HEK293 (cell line): ENCODE measurements around the gene HOXA3.

ENCODE experiments used
- EGR2 ChIP-seq: fragments of 450-650 bp; formaldehyde crosslinking; IDR thresholded peaks from 2 replicates; pipeline ENCODE4 v1.5.1; 2016; ENCODE audit warnings: low read depth, missing biosample characterization, missing genetic modification characterization
- KLF10 ChIP-seq: fragments of 450-650 bp; IDR thresholded peaks from 2 replicates; pipeline ENCODE4 v1.5.1; 2018; ENCODE audit warnings: missing biosample characterization, mild to moderate bottlenecking, missing genetic modification characterization
- SCRT1 ChIP-seq: fragments of 450-650 bp; formaldehyde crosslinking; IDR thresholded peaks from 2 replicates; pipeline ENCODE4 v1.5.1; 2016; ENCODE audit warnings: missing biosample characterization, missing genetic modification characterization, borderline replicate concordance
- SP2 ChIP-seq: fragments of 450-650 bp; formaldehyde crosslinking; IDR thresholded peaks from 2 replicates; pipeline ENCODE4 v1.5.1; 2016; ENCODE audit warnings: missing biosample characterization, missing genetic modification characterization
- TRIM28 ChIP-seq: IDR thresholded peaks from 2 replicates; pipeline ENCODE4 v1.6.1; 2011; ENCODE audit warnings: low read length, control low read depth, borderline replicate concordance
- ZBTB21 ChIP-seq: fragments of 450-650 bp; formaldehyde crosslinking; IDR thresholded peaks from 2 replicates; pipeline ENCODE4 v1.5.1; 2017; ENCODE audit warnings: missing biosample characterization, missing genetic modification characterization
- ZBTB8A ChIP-seq: fragments of 450-650 bp; formaldehyde crosslinking; IDR thresholded peaks from 2 replicates; pipeline ENCODE4 v1.5.1; 2016; ENCODE audit warnings: missing biosample characterization, missing genetic modification characterization
- ZNF335 ChIP-seq: fragments of 450-650 bp; formaldehyde crosslinking; conservative IDR thresholded peaks from 2 replicates; pipeline ENCODE4 v1.5.1; 2016; ENCODE audit warnings: missing biosample characterization, missing genetic modification characterization
- ZNF391 ChIP-seq: fragments of 450-650 bp; formaldehyde crosslinking; IDR thresholded peaks from 2 replicates; pipeline ENCODE4 v1.5.1; 2016; ENCODE audit warnings: low read depth, missing biosample characterization, missing genetic modification characterization, borderline replicate concordance
- ZNF394 ChIP-seq: fragments of 450-650 bp; formaldehyde crosslinking; IDR thresholded peaks from 2 replicates; pipeline ENCODE4 v1.5.1; 2016; ENCODE audit warnings: missing biosample characterization, missing genetic modification characterization, mild to moderate bottlenecking, moderate library complexity, borderline replicate concordance
- ZNF629 ChIP-seq: fragments of 450-650 bp; formaldehyde crosslinking; IDR thresholded peaks from 2 replicates; pipeline ENCODE4 v1.5.1; 2017; ENCODE audit warnings: missing biosample characterization, missing genetic modification characterization
- ZNF76 ChIP-seq: fragments of 450-650 bp; formaldehyde crosslinking; IDR thresholded peaks from 2 replicates; pipeline ENCODE4; 2016; ENCODE audit warnings: low read depth, missing biosample characterization, missing genetic modification characterization, borderline replicate concordance
- TF ChIP-seq, protein P1 (sequence below): fragments of 450-650 bp; formaldehyde crosslinking; IDR thresholded peaks from 2 replicates; pipeline ENCODE4 v1.5.1; 2016; ENCODE audit warnings: missing biosample characterization, missing genetic modification characterization
- TF ChIP-seq, protein P2 (sequence below): fragments of 450-650 bp; formaldehyde crosslinking; IDR thresholded peaks from 2 replicates; pipeline ENCODE4 v1.5.1; 2016; ENCODE audit warnings: missing biosample characterization, missing genetic modification characterization
- TF ChIP-seq, protein P3 (sequence below): fragments of 450-650 bp; formaldehyde crosslinking; IDR thresholded peaks from 2 replicates; pipeline ENCODE4 v1.5.1; 2016; ENCODE audit warnings: missing biosample characterization, missing genetic modification characterization
- TF ChIP-seq, protein P4 (sequence below): fragments of 450-650 bp; formaldehyde crosslinking; IDR thresholded peaks from 2 replicates; pipeline ENCODE4 v1.5.1; 2016; ENCODE audit warnings: missing biosample characterization, missing genetic modification characterization

Gene HOXA3

DNA sequence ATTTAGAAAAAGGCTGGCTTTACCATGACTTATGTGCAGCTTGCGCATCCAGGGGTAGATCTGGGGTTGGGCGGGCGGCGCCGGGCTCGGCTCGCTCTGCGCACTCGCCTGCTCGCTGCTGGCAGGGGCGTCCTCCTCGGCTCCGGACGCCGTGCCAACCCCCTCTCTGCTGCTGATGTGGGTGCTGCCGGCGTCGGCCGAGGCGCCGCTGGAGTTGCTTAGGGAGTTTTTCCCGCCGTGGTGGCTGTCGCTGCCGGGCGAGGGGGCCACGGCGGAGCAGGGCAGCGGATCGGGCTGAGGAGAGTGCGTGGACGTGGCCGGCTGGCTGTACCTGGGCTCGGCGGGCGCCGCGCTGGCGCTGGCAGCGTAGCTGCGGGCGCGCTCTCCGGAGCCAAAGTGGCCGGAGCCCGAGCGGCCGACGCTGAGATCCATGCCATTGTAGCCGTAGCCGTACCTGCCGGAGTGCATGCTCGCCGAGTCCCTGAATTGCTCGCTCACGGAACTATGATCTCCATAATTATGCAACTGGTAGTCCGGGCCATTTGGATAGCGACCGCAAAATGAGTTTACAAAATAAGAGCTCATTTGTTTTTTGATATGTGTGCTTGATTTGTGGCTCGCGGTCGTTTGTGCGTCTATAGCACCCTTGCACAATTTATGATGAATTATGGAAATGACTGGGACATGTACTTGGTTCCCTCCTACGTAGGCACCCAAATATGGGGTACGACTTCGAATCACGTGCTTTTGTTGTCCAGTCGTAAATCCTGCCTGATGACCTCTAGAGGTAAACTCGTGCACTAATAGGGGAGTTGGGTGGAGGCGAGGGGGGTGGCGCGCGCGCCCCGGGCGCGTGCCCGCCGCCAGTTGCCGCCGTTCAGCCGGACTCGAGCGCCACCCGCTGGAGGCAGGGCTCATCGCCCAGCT, 9.1 kb downstream of the HOXA3 start, which contains the start of gene HOXA5 (continued):
- TF ChIP-seq, protein P1, sequence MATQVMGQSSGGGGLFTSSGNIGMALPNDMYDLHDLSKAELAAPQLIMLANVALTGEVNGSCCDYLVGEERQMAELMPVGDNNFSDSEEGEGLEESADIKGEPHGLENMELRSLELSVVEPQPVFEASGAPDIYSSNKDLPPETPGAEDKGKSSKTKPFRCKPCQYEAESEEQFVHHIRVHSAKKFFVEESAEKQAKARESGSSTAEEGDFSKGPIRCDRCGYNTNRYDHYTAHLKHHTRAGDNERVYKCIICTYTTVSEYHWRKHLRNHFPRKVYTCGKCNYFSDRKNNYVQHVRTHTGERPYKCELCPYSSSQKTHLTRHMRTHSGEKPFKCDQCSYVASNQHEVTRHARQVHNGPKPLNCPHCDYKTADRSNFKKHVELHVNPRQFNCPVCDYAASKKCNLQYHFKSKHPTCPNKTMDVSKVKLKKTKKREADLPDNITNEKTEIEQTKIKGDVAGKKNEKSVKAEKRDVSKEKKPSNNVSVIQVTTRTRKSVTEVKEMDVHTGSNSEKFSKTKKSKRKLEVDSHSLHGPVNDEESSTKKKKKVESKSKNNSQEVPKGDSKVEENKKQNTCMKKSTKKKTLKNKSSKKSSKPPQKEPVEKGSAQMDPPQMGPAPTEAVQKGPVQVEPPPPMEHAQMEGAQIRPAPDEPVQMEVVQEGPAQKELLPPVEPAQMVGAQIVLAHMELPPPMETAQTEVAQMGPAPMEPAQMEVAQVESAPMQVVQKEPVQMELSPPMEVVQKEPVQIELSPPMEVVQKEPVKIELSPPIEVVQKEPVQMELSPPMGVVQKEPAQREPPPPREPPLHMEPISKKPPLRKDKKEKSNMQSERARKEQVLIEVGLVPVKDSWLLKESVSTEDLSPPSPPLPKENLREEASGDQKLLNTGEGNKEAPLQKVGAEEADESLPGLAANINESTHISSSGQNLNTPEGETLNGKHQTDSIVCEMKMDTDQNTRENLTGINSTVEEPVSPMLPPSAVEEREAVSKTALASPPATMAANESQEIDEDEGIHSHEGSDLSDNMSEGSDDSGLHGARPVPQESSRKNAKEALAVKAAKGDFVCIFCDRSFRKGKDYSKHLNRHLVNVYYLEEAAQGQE, result no peak
- TF ChIP-seq ZBTB21 (tag by site-specific recombination) (peak; percentile 66; the same call in 1 of the 2 replicates), KLF10 (tag by site-specific recombination) (peak; percentile 75; the same call in 1 of the 2 replicates), TRIM28 (no peak), EGR2 (tag by site-specific recombination) (0 out of 2 replicates have a peak, but pooled peaks have one; percentile 13), ZNF76 (tag by site-specific recombination) (0 out of 2 replicates have a peak, but pooled peaks have one; percentile 37), SCRT1 (tag by site-specific recombination) (peak; percentile 76), ZNF394 (peak; percentile 11; the same call in 1 of the 2 replicates), ZBTB8A (peak; percentile 74), ZNF391 (peak; percentile 27; the same call in 1 of the 2 replicates), SP2 (peak; percentile 48), ZNF335 (no peak), ZNF629 (tag by site-specific recombination) (peak; percentile 88)
- TF ChIP-seq, protein P2, sequence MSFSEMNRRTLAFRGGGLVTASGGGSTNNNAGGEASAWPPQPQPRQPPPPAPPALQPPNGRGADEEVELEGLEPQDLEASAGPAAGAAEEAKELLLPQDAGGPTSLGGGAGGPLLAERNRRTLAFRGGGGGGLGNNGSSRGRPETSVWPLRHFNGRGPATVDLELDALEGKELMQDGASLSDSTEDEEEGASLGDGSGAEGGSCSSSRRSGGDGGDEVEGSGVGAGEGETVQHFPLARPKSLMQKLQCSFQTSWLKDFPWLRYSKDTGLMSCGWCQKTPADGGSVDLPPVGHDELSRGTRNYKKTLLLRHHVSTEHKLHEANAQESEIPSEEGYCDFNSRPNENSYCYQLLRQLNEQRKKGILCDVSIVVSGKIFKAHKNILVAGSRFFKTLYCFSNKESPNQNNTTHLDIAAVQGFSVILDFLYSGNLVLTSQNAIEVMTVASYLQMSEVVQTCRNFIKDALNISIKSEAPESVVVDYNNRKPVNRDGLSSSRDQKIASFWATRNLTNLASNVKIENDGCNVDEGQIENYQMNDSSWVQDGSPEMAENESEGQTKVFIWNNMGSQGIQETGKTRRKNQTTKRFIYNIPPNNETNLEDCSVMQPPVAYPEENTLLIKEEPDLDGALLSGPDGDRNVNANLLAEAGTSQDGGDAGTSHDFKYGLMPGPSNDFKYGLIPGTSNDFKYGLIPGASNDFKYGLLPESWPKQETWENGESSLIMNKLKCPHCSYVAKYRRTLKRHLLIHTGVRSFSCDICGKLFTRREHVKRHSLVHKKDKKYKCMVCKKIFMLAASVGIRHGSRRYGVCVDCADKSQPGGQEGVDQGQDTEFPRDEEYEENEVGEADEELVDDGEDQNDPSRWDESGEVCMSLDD (tag by site-specific recombination), result peak; percentile 79
- TF ChIP-seq, protein P3, sequence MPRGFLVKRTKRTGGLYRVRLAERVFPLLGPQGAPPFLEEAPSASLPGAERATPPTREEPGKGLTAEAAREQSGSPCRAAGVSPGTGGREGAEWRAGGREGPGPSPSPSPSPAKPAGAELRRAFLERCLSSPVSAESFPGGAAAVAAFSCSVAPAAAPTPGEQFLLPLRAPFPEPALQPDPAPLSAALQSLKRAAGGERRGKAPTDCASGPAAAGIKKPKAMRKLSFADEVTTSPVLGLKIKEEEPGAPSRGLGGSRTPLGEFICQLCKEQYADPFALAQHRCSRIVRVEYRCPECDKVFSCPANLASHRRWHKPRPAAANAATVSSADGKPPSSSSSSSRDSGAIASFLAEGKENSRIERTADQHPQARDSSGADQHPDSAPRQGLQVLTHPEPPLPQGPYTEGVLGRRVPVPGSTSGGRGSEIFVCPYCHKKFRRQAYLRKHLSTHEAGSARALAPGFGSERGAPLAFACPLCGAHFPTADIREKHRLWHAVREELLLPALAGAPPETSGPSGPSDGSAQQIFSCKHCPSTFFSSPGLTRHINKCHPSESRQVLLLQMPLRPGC (tag by site-specific recombination), result peak; percentile 29; the same call in 1 of the 2 replicates
- TF ChIP-seq, protein P4, sequence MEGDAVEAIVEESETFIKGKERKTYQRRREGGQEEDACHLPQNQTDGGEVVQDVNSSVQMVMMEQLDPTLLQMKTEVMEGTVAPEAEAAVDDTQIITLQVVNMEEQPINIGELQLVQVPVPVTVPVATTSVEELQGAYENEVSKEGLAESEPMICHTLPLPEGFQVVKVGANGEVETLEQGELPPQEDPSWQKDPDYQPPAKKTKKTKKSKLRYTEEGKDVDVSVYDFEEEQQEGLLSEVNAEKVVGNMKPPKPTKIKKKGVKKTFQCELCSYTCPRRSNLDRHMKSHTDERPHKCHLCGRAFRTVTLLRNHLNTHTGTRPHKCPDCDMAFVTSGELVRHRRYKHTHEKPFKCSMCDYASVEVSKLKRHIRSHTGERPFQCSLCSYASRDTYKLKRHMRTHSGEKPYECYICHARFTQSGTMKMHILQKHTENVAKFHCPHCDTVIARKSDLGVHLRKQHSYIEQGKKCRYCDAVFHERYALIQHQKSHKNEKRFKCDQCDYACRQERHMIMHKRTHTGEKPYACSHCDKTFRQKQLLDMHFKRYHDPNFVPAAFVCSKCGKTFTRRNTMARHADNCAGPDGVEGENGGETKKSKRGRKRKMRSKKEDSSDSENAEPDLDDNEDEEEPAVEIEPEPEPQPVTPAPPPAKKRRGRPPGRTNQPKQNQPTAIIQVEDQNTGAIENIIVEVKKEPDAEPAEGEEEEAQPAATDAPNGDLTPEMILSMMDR (tag by site-specific recombination), result peak; percentile 84
- TF ChIP-seq, all 188 proteins: peak for 42
